Rectal smooth muscle tissue (tissue), 1 donor: ENCODE measurements around the gene GTF2H1.
A peak's percentile ranks its signal among the peaks of the same experiment; 100 is the strongest.

Experiments
- H3K27ac ChIP-seq: one replicate; pipeline ENCODE4 v1.7.0; 2013; ENCODE audit warnings: low read depth, low read length, inconsistent platforms
- H3K27me3 ChIP-seq: one replicate; pipeline ENCODE4 v1.7.0; 2013; ENCODE audit warnings: low read length; ENCODE audit not compliant: control insufficient read depth, insufficient read depth
- H3K36me3 ChIP-seq: one replicate; pipeline ENCODE4 v1.7.0; 2013; ENCODE audit warnings: low read length; ENCODE audit not compliant: control insufficient read depth, insufficient read depth
- H3K4me1 ChIP-seq: one replicate; pipeline ENCODE4 v1.7.0; 2013; ENCODE audit warnings: low read length; ENCODE audit not compliant: control insufficient read depth, insufficient read depth
- H3K4me3 ChIP-seq: one replicate; pipeline ENCODE4 v1.7.0; 2013; ENCODE audit warnings: low read length
- H3K9ac ChIP-seq: one replicate; pipeline ENCODE4 v1.7.0; 2013; ENCODE audit warnings: low read length

Gene GTF2H1

DNA sequence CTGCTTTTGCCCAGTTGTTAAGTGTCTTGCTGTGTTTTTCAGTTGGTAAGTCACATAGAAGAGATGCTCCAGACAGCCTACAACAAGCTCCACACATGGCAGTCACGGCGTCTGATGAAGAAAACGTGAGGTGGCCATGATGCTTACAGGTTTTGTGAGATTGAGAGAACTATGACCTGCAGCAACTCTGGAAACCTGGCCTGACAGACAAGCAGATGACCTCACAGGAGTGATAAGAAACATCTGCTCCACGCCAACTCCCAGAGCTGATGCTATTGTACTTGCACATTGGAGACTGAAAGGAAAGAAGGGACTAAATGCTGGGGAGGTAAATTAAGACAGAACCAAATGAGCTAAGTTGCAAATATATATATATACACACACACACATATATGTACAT, 43.4 kb downstream of the GTF2H1 start:
- Histone ChIP-seq H3K4me3 (no peak overlapping the region), H3K27ac (no peak overlapping the region), H3K36me3 (peaks cover 18% of the 10 kb centered on the region), H3K27me3 (no peaks in the 10 kb centered on the region), H3K4me1 (no peaks in the 10 kb centered on the region), H3K9ac (no peak overlapping the region)

DNA sequence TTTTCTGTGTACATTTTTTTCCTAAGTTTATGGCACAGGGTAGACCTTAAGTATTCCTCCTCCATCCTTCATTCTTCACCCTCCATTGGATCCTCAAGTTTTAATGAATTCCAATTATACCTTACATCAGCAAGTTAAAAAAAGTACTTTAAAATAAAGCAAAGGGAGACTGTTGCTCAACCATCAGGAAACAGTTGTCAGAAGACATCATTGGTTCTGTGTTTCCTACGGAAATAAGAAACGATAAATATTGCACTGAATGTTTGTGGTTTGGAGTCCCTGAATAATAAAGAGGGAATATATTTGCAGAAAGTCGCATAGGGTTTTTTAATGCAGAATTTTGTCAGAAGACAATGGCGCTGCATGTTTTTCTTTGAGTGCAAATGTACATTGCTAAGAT, 43.9 kb downstream of the GTF2H1 start:
- no peaks in the 10 kb centered on the region for H3K27me3 ChIP-seq
- H3K4me3 ChIP-seq: no peak overlapping the region
- no peak overlapping the region for H3K9ac ChIP-seq
- no peaks in the 10 kb centered on the region for H3K4me1 ChIP-seq
- no peak overlapping the region for H3K27ac ChIP-seq
- H3K36me3 ChIP-seq: peaks cover 16% of the 10 kb centered on the region

DNA sequence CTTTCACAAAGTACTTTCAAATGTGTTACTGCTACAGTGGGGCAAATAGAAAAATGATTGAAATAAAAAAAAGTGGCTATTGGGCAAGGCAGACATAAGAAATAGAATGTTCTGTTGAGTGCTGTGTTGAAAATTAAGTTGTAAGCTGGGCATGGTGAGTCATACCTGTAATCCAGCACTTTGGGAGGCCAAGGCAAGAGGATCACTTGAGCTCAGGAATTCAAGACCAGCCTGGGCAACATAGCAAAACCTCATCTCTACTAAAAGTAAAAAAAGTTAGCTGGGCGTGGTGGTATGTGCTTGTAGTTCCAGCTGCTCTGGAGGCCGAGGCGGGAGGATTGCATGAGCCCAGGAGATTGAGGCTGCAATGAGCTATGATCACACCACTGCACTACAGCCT, 45.1 kb downstream of the GTF2H1 start:
- Histone ChIP-seq H3K27me3 (no peaks in the 10 kb centered on the region), H3K4me3 (no peak overlapping the region), H3K36me3 (peaks cover 12% of the 10 kb centered on the region), H3K9ac (no peak overlapping the region), H3K4me1 (no peaks in the 10 kb centered on the region), H3K27ac (no peak overlapping the region)

DNA sequence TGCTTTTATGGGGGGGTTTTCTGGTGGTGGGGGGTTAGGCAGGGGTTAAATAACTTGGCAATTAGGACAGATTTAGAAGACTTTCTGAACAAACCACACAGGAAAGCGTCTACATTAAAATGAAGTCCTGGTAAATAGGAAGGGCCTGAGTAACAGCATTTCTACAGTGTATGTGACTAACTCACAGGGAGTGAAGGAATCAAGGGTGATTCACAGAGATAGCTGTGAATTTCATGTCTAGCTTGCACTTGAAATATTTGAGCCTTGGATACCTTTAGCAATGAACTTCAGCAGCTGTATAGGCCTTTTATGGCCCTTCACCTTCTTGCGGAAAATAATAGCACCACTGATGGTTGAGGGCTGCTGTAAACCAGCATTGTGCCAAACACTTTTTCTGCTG, 45.9 kb downstream of the GTF2H1 start:
- no peak overlapping the region for H3K4me3 ChIP-seq
- no peak overlapping the region for H3K9ac ChIP-seq
- H3K36me3 ChIP-seq: peaks cover 9% of the 10 kb centered on the region
- no peak overlapping the region for H3K27ac ChIP-seq
- no peaks in the 10 kb centered on the region for H3K27me3 ChIP-seq
- no peaks in the 10 kb centered on the region for H3K4me1 ChIP-seq

DNA sequence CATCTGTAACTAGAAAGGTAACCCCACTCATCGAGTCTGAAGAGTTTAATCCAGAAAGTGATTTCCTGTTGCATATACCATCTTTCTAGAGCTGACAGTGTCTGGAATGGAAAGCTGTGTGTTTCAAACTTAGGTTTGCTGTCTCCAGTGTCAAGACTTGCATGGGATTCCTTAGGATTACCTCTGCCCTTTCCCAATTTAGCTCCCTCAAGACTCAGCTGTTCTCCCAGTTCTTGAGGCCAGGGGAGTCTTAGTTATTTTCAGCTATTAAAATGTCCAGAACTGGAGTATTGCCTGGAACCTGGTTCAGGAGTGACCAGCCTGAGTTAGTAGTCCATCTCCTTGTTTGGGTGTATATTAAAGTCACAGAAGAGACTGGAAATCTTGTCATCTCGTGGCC, 47.0 kb downstream of the GTF2H1 start:
- H3K4me1 ChIP-seq: no peaks in the 10 kb centered on the region
- H3K27me3 ChIP-seq: no peaks in the 10 kb centered on the region
- H3K27ac ChIP-seq: no peak overlapping the region
- no peak overlapping the region for H3K4me3 ChIP-seq
- peaks cover 6% of the 10 kb centered on the region for H3K36me3 ChIP-seq
- H3K9ac ChIP-seq: no peak overlapping the region

DNA sequence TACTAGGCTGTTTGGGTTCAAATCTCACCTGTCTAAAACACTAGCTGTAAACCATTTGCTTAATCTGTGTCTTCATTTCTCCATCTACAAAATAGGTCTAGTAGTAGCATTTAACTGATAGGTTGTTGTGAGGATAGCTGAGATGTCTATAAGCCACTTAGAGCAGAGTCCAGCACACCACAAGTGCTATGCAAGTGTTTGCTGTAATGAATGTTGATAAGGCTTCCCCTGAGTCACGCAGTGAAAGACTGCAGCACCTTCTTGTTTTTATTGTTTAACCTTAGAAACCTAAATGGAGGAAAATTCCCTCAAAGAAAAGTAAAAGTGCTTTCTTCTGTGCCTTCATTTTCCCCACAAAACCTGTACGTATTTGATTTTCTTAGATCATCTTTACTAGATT, 48.9 kb downstream of the GTF2H1 start:
- Histone ChIP-seq H3K27me3 (no peaks in the 10 kb centered on the region), H3K27ac (no peak overlapping the region), H3K36me3 (peaks cover 2% of the 10 kb centered on the region), H3K4me1 (no peaks in the 10 kb centered on the region), H3K9ac (no peak overlapping the region), H3K4me3 (no peak overlapping the region)

DNA sequence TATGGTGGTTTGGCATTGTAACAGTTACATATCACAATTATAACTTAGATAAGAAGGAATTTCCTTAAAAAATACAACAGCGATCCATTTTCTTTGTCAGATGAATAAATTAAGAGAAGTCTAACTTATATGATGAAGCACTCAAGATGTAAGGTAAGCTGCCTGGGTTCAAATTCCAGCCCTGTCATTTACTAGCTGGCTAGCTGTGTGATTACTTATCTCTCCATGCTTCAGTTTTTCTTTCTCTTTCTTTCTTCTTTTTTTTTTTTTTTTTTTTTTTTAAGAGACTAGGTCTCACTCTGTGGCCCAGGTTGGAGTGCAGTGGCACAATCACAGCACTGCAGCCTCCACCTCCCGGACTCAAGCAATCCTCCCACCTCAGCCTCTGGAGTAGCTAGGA, 49.8 kb downstream of the GTF2H1 start:
- Histone ChIP-seq H3K4me3 (no peak overlapping the region), H3K9ac (no peak overlapping the region), H3K27ac (no peak overlapping the region), H3K27me3 (no peaks in the 10 kb centered on the region), H3K4me1 (no peaks in the 10 kb centered on the region), H3K36me3 (no peaks in the 10 kb centered on the region)

DNA sequence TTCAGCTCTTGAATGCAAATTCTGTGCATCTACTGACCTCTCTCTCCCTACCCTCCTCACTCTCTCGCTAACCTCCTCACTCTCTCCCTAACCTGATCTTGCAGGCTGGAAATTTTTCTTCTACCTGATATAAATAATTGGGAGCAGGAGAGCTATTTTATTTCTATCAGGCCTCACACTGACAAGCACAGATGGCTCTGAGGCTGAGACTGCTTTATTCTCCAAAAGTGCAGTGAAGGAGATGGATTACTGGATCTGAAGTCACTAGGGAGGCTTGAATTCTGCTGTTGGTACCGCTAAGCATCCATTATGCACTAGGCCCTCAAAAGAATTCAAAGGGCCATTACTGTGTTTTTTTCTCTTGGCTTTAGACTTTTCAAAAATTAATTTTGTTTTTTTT, 52.6 kb downstream of the GTF2H1 start:
- Histone ChIP-seq H3K36me3 (no peaks in the 10 kb centered on the region), H3K4me1 (no peaks in the 10 kb centered on the region), H3K27me3 (no peaks in the 10 kb centered on the region), H3K27ac (no peak overlapping the region), H3K4me3 (no peak overlapping the region), H3K9ac (no peak overlapping the region)

DNA sequence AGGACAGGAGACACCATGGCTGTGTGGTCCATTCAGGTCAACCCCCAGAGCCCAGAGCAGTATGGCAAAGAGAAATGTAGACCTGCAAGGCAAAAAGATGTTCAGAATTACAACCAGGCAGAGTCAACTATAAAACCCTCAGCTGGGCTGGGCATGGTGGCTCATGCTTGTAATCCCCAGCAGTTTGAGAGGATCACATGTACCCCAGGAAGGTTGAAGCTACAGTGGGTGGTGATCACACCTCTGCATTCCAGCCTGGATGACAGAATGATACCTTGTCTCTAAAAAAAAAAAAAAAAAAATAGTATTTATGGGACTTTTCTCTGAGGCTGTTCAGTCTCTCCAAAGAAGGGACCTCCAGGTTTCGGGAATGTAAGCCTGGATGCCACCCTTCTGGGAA, 53.6 kb downstream of the GTF2H1 start:
- no peak overlapping the region for H3K4me3 ChIP-seq
- no peaks in the 10 kb centered on the region for H3K36me3 ChIP-seq
- H3K27ac ChIP-seq: no peak overlapping the region
- no peaks in the 10 kb centered on the region for H3K4me1 ChIP-seq
- H3K27me3 ChIP-seq: no peaks in the 10 kb centered on the region
- H3K9ac ChIP-seq: no peak overlapping the region

DNA sequence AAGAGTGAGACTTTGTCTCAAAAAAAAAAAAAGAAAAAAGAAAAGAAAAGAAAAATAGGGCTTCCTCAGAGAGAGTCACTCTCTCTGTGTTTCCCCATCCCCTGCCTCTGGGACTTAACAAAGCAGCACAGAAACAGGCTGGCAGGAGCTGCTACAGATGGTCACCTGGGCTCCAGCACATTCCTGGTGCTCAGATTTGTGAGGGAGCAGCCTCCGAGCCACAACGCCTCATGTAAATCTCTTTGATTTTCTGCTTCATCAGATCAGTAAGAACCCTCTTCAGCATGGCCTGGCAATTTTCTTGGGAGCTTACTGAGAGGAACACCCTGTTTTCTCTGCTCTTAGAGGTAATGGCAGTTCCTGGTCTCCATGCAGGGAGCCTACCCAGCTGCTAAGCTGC, 56.8 kb downstream of the GTF2H1 start:
- Histone ChIP-seq H3K4me3 (no peak overlapping the region), H3K27ac (no peak overlapping the region), H3K4me1 (peaks cover 12% of the 10 kb centered on the region)

DNA sequence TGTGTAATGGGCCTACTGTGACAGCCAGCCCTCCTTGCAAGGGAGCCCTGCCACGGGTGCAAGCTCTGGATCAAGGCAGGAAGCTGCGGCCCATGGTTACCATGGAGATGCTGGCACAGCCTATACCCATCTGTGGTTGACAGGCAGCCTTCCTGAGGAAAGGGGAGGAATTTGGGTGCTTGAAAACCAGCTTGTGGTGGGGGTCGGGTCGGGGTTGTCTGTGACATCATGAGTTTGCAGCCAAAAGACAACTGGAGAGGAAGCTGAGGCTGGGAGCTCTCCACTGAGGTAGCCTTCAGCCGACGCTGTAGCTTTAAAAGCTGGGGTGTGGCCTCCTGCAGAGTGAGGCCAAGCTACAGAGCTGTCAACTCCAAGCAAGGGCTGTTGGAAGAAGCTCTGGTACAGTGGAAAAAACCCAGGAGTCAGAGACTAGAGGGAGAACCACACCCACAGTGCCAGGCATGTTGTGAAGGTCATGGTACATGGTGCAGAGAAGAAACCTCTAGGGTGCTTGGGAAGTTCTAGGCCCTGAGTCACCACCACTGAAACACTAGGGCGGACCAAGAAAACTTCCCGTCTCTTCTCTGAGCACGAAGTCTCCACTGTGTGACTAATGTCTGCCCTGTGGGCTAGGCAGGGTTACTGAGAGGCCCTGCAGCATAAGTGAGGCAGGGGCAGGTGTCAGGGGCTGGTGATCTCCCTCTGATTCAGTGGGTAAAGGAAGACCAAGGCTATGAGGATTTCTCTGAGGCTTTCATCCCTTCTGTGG, 61.2 kb downstream of the GTF2H1 start:
- Histone ChIP-seq H3K4me1 (peaks cover 17% of the 10 kb centered on the region), H3K27ac (peak overlapping the region; percentile 96), H3K36me3 (no peaks in the 10 kb centered on the region), H3K27me3 (no peaks in the 10 kb centered on the region), H3K9ac (peak overlapping the region; percentile 4), H3K4me3 (peak overlapping the region; percentile 41)

More for the DNA sequence above, 56.8 kb downstream of the GTF2H1 start:
- Histone ChIP-seq H3K9ac (no peak overlapping the region), H3K36me3 (no peaks in the 10 kb centered on the region), H3K27me3 (no peaks in the 10 kb centered on the region)

DNA sequence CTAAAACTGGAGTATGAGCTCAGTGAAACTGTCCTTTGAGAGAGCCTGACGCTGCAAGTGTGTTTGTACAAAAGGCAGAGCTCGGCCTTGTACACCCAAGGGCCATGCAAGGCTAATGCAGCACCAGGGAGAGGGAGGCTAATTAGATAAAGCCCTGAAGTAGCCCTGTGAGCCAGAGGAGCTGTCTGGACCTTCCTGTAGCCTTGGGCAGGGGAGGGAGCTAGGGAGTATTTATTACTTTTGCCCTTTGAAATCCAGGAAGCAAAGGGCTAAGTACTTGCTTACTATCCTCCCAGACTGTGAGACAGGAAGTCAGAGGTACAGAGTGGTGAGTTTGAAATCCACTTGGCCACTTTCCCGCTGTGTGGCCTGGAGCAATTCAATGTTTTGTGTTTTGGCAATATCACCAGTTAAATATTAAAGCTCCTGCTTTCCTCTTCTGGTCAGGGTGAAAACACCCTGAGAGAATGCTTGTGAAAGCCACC, 61.8 kb downstream of the GTF2H1 start:
- Histone ChIP-seq H3K27ac (peak overlapping the region; percentile 96), H3K36me3 (no peaks in the 10 kb centered on the region), H3K27me3 (no peaks in the 10 kb centered on the region), H3K4me3 (peak overlapping the region; percentile 41), H3K4me1 (peaks cover 17% of the 10 kb centered on the region), H3K9ac (peak overlapping the region; percentile 4)

DNA sequence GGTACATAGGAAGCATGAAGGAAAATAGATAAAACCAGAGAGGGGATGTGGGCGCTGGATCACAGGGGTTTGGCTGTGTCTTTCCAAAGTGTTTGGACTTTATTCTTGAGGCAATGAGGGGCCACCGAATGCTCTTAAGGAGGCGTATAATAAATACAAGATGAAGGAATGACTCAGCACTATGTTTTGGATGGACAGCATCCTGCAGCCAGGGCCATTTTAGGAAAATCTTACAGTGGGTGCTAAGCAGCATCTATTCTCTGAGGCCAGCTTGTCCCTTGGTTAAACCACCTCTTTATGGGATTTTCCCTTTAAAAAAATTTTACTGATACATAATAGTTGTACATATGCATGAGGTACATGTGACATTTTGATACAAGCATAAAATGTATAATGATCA, 67.7 kb downstream of the GTF2H1 start:
- H3K27ac ChIP-seq: no peak overlapping the region
- no peak overlapping the region for H3K4me3 ChIP-seq
- no peaks in the 10 kb centered on the region for H3K27me3 ChIP-seq
- H3K36me3 ChIP-seq: peaks cover 6% of the 10 kb centered on the region
- H3K9ac ChIP-seq: no peak overlapping the region
- peaks cover 3% of the 10 kb centered on the region for H3K4me1 ChIP-seq
